ENCODE measurements around the gene SNX24. TPM values are rescaled to one million over a fixed set of nuclear protein-coding genes. Genes with fewer than 3 reads are reported as not detected.

The SNX24 gene
- total RNA-seq, 1 donor from 2014 or later, result 12.7 TPM

- DNase-seq (ENCODE audit: low read depth, low spot score), result no peak
Measured at GRCh38 chr5:123007182-123007581, 161.8 kb downstream of the SNX24 start.

GRCh38 chr5:123007754-123008153 is 162.3 kb downstream of the SNX24 start:
- no peak for DNase-seq (ENCODE audit: low read depth, low spot score)

- no peak for DNase-seq (ENCODE audit: low read depth, low spot score)
Measured at GRCh38 chr5:123012321-123012720, 166.9 kb downstream of the SNX24 start.

- DNase-seq (ENCODE audit: low read depth, low spot score), result no peak
Measured at GRCh38 chr5:123014689-123015088, 169.3 kb downstream of the SNX24 start.

GRCh38 chr5:123028222-123028621 is 182.8 kb downstream of the SNX24 start:
- DNase-seq (ENCODE audit: low read depth, low spot score), result no peak

- no peak for DNase-seq (ENCODE audit: low read depth, low spot score)
Measured at GRCh38 chr5:123033157-123033671, 187.8 kb downstream of the SNX24 start.

GRCh38 chr5:123035360-123035917 is 190.0 kb downstream of the SNX24 start:
- DNase-seq (ENCODE audit: low read depth, low spot score), result no peak

- DNase-seq (ENCODE audit: low read depth, low spot score), result no peak
Measured at GRCh38 chr5:123035918-123036390, 190.5 kb downstream of the SNX24 start.

- peak; percentile 36 for DNase-seq (ENCODE audit: low read depth, low spot score)
Measured at GRCh38 chr5:123036391-123037103, 191.1 kb downstream of the SNX24 start, which contains the start of gene PPIC. Gene PPIC, minus strand, starts transcription at chr5:123036725. Its CDS starts 100 bp downstream, at chr5:123036625.

GRCh38 chr5:123037104-123037418 is 191.6 kb downstream of the SNX24 start:
- DNase-seq (ENCODE audit: low read depth, low spot score), result no peak

- DNase-seq (ENCODE audit: low read depth, low spot score), result no peak
Measured at GRCh38 chr5:123039673-123040072, 194.3 kb downstream of the SNX24 start.

- DNase-seq (ENCODE audit: low read depth, low spot score), result no peak
Measured at GRCh38 chr5:123044926-123045617, 199.7 kb downstream of the SNX24 start.

GRCh38 chr5:123046222-123046621 is 200.8 kb downstream of the SNX24 start:
- DNase-seq (ENCODE audit: low read depth, low spot score), result no peak

GRCh38 chr5:123047706-123048105 is 202.3 kb downstream of the SNX24 start:
- DNase-seq (ENCODE audit: low read depth, low spot score), result no peak

GRCh38 chr5:123051206-123051605 is 205.8 kb downstream of the SNX24 start:
- DNase-seq (ENCODE audit: low read depth, low spot score), result no peak

Other genes with a start within 250 kb of the SNX24 start
- gene SNX2, start 70.5 kb upstream of the SNX24 start, total RNA-seq, result 57.8 and 64.7 TPM in 2 replicates
- gene PPIC, start 191.1 kb downstream of the SNX24 start, total RNA-seq, result 41.3 and 52.2 TPM in 2 replicates
- 0.04 and 0.46 TPM in 2 replicates for gene PRDM6, start 243.6 kb downstream of the SNX24 start, total RNA-seq

Measured in pulmonary artery endothelial cell (primary cell).